ENCODE data around the gene UTF1. TPM values are rescaled to one million over a fixed set of nuclear protein-coding genes. Genes with fewer than 3 reads are reported as not detected.
"Not testable (repeated sequence)": the region's sequence is repeated elsewhere in the genome, so short reads cannot be mapped to it uniquely, and the experiment has no call there.

UTF1 gene
- total RNA-seq, 1 donor from 2014 or later: not detected

DNA sequence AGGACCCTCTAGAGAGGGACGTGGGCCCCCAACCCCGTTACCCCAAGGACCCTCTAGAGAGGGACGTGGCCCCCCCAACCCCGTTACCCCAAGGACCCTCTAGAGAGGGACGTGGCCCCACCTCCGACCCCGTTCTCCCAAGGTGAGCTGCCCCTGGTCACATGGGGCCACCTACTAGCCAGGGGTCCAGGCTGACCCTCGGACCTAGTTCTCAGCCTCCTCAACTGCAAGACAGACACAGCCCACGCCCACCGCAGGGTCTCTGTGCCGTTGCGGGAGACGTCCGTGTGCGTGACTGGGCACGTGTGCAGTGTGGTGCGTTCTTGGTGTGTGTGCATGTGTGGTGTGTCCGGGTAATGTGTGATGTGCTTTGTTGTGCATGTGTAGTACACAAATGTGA, 21.6 kb upstream of the UTF1 start:
- no peak for DNase-seq (ENCODE audit: low spot score)

DNA sequence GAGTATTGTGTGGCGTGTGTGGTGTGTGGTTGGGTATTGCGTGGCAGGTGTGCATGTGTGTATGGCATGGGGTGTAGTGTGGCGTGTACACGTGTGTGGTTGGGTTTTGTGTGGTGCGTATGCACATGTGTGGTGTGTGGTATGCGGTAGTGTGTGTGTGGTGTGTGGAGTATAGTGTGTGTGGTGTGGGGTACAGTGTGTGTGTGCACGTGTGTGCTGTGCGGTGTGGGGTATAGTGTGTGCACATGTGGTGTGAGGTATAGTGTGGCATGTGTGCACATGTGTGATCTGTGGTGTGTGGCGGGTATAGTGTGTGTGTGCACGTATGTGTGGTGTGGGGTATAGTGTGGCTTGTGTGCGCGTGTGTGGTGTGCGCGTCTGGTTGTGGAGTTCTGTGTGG, 20.9 kb upstream of the UTF1 start:
- no peak for DNase-seq (ENCODE audit: low spot score)

DNA sequence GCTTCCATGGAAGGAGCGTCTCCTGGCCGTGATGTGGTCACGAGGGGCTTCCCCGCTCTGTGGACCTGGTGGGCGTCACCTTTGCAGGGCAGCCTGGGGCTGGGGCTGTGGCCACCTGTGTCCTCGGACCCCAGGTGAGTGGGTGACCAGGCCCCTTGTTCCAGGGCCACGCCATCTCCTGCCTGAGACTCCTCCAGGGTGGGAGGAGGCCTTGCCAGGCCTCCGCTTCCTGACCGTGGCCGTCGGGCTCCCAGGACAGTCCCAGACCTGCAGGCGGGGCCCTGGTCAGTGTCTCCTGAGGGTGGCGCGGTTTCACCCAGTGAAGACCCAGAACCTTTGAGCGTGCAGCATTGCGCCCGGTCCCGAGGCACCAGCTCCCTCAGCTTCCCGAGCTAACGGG, 20.4 kb upstream of the UTF1 start:
- DNase-seq (ENCODE audit: low spot score): no peak

DNA sequence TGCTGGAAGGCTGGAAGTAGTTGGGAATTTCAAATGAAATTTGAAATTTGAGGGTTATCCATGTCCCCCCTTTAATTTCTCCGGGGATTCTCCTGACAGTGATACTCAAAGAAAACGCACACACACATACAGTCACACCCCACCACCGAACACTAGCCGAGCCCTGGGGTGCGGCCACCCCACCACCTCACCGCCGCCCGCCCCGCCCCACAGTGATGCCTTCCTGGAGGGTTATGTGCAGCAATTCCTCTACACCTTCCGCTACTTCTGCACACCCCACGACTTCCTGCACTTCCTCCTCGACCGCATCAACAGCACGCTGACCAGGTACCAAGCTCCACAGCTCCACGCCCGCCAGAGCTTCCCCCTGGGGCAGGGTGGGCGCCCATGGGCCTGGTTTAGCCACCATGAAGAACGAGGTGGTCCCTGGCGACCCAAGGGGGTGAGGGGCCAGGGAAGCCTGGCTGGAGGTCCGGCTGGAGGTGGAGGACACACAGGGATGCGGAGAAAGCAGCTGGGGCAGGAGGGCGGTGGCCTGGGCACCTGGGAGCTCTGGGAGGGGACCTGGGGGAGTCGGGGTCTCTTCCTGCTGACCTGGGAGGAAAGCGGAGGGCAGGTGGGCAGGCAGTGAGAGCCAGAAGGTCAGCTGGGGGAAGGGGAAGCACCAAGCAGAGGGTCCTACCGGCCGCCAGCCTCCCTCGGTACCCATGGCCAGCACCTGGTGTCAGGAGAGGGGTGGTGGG, 19.4 kb upstream of the UTF1 start:
- no peak for DNase-seq (ENCODE audit: low spot score)

DNA sequence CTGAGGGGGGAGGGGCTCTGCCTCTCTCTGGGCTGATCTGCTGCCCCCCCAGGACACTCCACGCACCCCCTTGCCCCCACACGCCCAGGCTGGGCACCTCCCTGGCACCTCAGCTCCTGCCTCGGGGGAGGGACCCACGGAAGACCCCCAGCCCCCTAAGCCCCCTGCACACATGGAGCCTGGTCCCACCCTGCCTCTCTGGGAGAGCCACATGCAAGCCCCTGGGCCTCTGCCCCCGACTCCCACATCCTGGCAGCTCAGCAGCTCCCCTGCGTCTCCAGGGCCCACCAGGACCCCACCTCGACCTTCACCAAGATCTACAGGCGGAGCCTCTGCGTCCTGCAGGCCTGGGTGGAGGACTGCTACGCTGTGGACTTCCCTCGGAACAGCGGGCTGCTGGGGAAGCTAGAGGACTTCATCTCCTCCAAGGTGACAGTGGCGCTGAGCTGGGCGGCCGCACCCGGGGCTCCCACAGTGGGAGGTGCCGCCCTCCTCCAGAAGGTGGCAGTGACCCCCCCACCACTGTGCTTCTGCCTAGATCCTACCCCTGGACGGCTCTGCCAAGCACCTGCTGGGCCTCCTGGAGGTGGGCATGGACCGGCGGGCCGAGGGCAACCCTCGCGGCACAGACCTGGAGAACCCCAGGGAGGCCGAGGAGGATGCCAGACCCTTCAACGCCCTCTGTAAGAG, 18.7 kb upstream of the UTF1 start:
- no peak for DNase-seq (ENCODE audit: low spot score)

DNA sequence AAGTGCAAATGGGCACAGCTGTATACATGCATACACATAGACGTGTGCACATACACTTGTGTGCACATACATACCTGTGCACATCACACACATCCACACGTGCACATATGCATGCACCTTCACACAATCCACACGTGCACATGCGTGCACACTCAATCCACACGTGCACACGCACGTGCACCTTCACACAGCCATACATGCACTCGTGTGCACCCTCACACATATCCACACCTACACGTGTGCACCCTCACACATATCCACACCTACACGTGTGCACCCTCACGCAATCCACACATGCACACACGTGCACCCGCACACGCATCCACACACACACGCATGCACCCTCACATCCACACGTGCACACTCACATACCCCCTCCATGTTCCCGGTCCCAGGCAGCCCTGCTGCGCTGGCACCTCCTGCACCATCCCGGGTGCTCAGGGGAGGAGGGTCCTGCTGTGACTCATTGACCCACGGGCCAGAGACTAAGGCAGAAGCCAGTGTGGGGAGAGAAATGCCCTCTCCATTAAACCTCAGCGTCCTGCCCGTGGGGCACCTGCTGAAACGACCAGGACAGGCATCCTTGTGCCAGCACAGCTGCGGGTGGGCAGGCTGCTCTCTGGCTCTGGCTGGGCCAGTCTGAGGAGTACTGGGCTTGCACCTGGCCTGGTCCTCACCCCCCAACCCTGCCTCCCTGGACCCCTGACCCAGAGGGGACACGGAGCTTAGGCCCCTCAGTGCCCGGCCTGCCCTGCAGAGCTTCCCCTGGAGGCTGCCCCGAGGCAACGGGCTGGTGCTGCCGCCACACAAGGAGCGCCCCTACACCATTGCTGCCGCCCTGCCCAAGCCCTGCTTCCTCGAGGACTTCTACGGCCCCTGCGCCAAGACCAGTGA, 17.8 kb upstream of the UTF1 start:
- DNase-seq (ENCODE audit: low spot score): no peak

DNA sequence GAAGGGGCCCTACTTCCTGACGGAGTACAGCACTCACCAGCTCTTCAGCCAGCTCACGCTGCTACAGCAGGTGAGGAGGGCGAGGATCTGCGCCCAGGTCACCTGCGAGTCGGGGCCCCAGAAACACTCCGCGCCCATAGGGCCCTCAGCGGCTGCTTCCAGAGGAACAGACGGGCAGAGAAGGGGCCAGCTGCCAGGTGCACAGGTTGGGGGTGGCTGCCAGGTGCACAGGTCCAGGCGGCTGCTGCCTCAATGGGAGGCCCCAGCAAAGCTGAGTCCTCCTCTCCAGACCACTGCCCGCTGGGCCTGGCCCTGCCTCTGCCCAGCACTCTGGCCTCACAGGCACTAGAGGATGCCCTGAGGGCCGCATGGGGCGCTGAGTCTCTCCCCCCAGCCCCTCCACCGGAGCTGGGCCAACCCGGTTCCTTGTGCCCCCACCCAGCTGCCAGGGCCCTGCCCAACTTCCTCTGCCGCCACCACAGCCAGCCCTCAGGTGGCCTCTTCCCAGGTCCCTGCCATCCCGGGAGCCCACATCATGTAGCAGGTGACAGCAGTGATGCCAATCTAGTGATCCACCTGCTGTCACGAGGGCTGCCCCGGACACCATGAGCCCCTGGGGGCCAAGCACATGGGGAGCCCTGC, 17.0 kb upstream of the UTF1 start:
- DNase-seq (ENCODE audit: low spot score): no peak

DNA sequence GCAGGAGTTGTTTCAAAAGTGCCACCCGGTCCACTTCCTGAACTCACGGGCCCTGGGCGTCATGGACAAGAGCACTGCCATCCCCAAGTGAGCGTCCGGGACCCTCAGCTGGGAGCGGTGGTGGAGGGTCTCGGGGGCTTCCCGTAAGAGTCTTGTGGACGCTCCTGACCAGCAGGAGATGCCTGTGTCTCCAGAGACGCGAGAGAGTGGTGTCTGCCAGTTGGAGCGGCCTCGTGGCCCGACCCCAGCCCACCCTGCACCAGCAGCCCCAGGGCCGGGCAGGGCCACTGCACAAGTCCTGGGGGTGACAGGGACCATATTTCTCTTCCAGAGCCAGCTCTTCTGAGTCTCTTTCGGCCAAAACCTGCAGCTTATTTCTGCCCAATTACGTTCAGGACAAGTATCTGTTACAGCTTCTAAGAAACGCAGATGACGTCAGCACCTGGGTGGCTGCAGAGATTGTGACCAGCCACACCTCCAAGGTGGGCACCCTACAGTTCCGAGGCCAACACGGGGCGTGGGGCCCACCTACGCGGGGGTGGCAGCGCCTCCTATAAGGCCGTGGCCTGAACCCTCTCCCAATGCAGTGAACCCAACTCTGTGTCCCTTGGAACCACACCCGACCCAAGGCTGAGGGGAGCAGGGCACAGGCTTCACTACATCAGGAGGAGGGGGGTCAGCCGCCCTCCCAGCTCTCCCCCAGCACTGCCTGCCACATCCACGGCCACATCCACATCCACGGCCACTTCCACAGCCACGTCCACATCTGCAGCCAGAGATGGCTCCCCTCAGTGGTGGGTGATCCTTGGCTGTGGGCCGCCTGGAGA, 16.2 kb upstream of the UTF1 start:
- DNase-seq (ENCODE audit: low spot score): no peak

DNA sequence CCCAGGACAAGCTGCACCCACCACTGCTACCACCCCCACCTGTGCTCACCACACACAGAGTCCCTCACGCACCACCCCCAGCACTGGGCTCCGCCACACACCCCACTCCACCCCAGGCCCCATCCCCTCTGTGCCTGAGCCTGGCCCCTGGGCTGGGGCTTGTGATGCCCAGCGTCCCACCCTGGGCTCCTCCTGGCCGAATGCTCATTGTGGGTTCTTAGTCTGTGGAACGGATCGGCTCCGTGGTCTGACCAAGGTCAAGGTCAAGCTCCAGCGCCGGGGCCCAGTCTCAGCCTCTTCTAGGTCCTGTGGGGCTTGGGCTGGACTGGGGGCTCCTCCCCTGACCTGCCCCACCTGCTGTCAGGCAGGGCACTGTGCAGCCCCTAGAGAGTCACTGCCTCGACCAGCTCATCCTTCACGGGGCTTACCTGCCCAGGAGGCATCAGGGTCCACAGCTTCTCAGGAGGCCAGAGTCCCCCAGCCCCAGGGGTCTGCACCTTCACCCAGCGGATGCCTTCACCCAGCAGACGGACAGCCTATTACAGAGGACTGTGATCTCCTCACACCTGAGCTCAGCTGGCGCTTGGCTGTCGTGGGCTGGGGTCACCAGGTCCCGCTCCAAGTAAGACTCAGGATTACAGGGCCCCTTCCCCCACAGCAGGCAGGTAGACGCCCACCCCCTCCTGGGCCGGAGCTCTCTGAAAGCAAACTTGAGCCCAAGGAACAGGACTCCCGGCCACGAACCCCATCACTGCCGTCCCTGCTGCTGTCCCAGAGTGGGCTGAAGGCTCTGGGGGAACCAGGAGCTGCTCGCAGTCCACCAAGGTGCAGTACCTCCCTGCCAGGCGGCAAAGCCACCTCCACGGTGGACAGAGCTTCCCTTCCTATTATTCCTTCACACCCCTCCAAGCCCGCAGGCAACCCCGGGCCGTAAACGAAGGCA, 15.3 kb upstream of the UTF1 start:
- no peak for DNase-seq (ENCODE audit: low spot score)

DNA sequence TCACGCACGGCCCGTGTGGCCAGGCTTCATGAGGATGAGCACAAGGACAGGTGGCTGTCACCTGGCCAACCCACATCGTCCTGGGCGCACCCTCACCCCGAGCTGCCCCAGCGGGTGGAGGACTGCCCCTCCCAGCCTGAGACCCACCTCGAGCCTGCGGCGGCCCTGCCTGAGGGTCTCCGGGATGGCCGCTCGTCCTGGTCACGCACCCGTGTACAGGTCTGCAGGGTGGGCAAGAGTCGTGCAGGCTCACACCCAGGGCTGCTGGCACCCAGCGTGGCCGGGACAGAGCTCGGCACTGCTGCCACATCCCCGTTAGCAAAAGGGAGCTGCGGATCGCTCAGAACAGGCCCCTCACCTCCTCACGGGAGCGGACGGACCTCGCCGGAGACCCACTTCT, 14.4 kb upstream of the UTF1 start:
- no peak for DNase-seq (ENCODE audit: low spot score)

DNA sequence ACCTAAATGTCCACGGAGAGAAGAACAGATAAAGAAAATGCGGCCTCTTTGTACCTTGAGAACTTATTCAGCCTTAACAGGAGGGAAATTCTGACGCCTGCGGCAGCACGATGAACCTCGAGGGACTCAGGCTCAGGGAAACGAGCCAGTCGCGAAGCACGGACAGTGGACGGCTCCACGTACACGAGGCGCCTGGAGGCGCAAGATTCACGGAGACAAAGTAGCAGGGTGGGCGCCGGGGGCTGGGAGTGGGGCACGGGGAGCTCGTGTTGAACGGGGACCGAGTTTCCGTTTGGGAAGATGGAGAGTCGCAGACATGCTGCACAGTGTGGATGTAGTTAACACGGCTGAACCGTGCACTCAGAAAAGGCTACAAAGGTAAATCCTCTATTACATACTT, 13.2 kb upstream of the UTF1 start:
- no peak for DNase-seq (ENCODE audit: low spot score)

DNA sequence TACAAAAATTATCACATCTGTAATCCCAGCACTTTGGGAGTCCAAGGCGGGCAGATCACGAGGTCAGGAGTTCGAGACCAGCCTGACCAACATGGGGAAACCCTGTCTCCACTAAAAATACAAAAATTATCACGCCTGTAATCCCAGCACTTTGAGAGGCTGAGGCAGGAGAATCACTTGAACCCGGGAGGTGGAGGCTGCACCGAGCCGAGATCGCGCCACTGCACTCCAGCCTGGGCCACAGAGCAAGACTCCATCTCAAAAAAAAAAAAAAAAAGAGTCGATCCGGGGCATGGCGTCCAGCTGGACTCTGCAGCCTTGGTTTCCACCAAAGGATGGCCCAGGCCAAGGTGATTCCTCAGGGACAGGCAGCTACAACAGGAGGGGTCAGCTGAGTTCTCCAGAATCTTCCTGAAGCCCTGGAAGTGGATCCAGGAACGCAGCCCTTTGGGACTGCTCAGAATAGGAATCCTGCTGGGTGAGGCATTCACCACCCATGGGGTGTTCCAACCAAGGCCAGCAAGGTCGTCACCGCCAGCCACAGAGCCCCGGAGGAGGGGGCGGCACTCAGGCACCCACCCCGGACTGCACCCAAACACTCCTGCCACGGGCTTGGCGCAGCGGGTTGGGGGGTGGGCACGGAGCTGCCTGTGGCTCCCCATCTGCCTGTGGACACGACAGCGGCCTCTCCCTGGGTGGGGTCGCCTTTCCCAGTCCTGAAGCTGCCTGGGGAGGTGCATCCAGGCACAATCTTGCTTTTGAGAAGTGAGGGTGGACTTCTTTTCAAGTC, 12.0 kb upstream of the UTF1 start:
- no peak for DNase-seq (ENCODE audit: low spot score)

DNA sequence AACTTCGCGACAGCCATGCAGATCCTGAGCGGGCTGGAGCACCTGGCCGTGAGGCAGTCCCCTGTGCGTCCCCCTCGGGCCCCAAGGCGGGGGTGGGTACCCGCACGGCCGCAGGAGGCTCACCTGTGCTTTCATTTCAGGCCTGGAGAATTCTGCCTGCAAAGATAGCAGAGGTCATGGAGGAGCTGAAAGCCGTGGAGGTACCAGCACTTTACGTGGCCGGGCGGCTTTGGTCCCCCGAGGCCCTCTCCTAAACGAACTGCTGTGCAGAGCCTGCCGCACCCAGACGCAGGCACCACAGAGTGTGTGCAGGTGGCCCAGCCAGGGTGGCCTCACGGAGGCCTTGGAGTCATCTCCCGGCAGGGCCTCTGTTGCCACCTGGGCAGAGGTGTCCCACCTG, 11.1 kb upstream of the UTF1 start:
- DNase-seq (ENCODE audit: low spot score): no peak

DNA sequence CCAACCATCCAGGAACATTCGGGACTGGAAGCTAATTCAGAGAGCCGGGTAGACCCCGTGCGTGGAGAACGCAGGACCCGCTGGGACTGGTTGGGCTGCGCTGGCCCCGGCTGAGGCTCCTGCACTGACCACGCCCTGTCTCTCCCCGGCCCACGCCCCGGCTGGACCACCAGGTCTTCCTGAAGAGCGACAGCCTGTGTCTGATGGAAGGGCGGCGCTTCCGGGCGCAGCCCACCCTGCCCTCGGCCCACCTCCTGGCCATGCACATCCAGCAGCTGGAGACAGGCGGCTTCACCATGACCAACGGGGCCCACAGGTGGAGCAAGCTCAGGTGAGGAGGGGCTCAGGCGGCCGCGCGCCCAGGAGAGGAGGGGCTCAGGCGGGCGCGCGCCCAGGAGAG, 10.2 kb upstream of the UTF1 start:
- DNase-seq (ENCODE audit: low spot score): no peak

DNA sequence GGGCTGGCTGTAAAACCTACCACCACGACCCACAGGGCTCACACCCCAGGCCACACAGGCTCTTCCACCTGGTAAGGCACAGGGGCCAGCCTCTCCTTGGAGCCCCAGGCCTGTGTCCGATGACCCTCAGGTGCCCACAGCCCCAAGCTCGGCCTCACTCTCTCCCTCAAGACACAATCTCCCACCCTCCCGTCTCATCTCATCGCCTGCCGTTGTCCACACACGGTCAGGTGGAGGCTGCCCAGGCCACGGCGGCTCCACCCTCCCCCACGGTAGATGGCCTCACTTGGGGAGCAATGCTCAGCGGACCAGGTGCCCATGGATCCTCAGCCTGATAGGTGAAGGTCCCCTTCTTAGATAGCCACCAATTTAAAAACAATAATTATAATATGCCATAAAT, 8.7 kb upstream of the UTF1 start:
- DNase-seq (ENCODE audit: low spot score): no peak

DNA sequence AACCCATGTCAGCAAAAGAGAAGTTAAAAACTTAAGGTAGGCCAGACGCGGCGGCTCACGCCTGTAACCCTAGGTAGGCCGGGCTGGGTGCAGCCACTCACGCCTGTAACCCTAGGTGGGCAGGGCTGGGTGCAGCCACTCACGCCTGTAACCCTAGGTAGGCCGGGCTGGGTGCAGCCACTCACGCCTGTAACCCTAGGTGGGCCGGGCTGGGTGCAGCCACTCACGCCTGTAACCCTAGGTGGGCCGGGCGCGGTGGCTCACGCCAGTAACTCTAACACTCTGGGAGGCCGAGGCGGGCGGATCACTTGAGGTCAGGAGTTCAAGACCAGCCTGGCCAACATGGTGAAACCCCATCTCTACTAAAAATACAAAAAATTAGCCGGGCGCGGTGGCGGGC, 8.3 kb upstream of the UTF1 start:
- not testable (repeated sequence) for DNase-seq (ENCODE audit: low spot score)

DNA sequence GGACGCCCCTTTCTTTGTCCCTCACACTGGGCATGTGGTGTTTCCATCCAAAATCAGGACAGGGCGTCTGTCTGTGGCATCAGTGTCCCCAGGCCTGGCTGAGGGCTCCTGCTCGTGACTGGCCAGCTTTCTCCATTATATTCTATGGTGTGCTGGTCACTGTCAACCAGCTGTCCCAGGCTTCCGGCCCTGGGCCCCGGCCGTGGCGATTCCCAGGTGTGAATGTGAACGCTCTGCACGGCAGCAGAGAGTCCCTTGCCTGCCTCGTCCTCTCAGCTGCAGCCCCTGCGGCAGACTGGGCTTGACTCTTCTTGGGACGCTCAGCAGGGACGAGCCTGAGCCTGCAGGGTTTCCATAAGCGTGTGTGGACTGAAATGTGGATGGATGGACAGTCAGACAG, 5.9 kb upstream of the UTF1 start:
- no peak for DNase-seq (ENCODE audit: low spot score)

DNA sequence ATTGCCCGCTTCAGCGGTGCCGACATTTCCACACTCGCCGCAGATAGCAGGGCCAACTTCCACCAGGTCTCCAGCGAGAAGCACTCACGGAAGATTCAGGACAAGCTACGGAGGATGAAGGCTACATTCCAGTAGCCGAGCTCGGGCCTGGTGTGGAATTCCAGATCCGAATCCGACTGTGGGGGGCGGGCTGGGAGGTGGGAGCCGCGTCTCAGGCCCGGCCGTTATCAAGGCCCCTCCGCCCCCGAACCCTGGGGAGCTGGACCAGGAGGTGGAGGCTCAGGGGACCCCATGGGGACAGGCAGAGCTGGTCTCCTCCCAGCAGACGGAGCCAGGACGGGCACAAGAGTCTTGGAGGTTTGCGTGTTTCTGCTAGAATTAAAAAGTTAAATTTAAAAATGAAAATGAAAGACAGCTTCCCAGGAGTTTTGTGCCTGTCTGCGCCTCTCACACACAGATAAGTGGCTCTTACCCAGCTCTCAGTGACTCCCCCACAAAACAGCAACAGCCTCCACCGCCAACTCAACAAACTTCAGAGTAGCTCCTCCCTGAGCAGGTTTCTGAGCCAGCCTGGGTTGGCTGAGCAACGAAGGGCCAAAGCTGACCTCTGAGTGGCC, 5.2 kb upstream of the UTF1 start:
- no peak for DNase-seq (ENCODE audit: low spot score)

DNA sequence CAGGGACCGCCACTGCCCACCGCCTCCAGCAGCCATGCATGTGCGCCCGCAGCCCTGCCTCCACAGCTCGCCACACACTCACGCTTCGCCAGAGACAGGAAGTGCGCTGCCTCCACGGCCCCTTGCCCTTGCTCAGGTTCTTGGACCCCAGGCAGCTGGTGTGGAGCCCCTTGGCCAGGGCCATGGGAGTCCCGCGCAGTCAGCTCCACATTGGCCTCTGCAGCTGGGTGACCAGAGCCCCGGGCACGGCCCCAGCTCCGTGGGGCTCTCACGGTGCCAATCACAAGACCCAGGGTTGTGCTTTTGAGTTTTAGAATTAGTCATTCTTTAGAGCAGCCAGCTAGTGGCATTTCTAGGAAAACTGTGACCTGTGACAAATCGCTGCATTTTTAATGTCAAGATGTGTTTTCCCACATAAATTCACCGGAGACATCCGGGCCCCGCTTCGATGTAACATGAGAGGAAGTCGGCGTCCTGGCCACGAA, 4.3 kb upstream of the UTF1 start:
- no peak for DNase-seq (ENCODE audit: low spot score)

All from umbilical cord (tissue), 2 donors.